ENCODE measurements around the gene TAS1R1. TPM values are rescaled to one million over a fixed set of nuclear protein-coding genes. Genes with fewer than 3 reads are reported as not detected.
"Not testable (repeated sequence)": the region's sequence is repeated elsewhere in the genome, so short reads cannot be mapped to it uniquely, and the experiment has no call there.

The TAS1R1 gene
- total RNA-seq, 3 donors from 2014 or later (not counting 1 experiment from before 2014, with no cell fraction given): not detected

- H3K4me3 Mint-ChIP-seq: peak within 1 kb of the TSS; percentile 85
- no peaks in the 10 kb centered on the region for H3K9me3 Mint-ChIP-seq
- peaks cover 7 to 11% of the 10 kb centered on the region in 2 donors for H3K4me1 Mint-ChIP-seq
- WGBS (ENCODE audit: insufficient coverage): 2% methylated on average over 87 of the region's 87 CpGs
- intact Hi-C loops (cut with micrococcal nuclease): loop anchor here (1.0 kb wide), 1 partner anchor 92 kb away; no protein-coding TSS in a partner anchor
- DNase-seq (peak; percentile 94 to 97), ATAC-seq (peak; percentile 99 to 100 (median 99))
- no peaks in the 10 kb centered on the region for H3K27me3 Mint-ChIP-seq (ENCODE audit: low read depth in 2 of 2)
- H3K27ac ChIP-seq (ENCODE audit: low read length): peak within 1 kb of the TSS; percentile 22
- H3K4me1 ChIP-seq (ENCODE audit: control insufficient read depth, insufficient read depth, low read length): peaks cover 20% of the 10 kb centered on the region
- H3K4me3 ChIP-seq (ENCODE audit: low read length): peak within 1 kb of the TSS; percentile 69
- TF ChIP-seq CTCF (IDR thresholded peaks at IDR 0.05): peak; percentile 97
- no peaks in the 10 kb centered on the region for H3K27me3 ChIP-seq (ENCODE audit: control insufficient read depth, insufficient read depth, low read length)
- no peaks in the 10 kb centered on the region for H3K36me3 Mint-ChIP-seq
- peak within 1 kb of the TSS in 1 of 2 donors; percentile 67 for H3K27ac Mint-ChIP-seq
- peaks cover 5% of the 10 kb centered on the region for H3K36me3 ChIP-seq (ENCODE audit: control insufficient read depth, insufficient read depth, low read length)
- no peaks in the 10 kb centered on the region for H3K9me3 ChIP-seq (ENCODE audit: control insufficient read depth, insufficient read depth, low read length)
Measured at GRCh38 chr1:6554031-6554906, 838 bp upstream of the TAS1R1 start, which contains the start of gene NOL9. Gene NOL9 (minus strand): TSS chr1:6554513. CDS start chr1:6554502, 11 bp downstream.

- no peak for TF ChIP-seq CTCF (IDR thresholded peaks at IDR 0.05)
- Mint-ChIP-seq H3K27me3 (ENCODE audit: low read depth in 2 of 2) (peaks cover 0 to 3% of the 10 kb centered on the region in 2 donors), H3K27ac (no peak overlapping the region), H3K9me3 (no peaks in the 10 kb centered on the region), H3K36me3 (no peaks in the 10 kb centered on the region), H3K4me3 (no peak overlapping the region), H3K4me1 (peaks cover 7 to 11% of the 10 kb centered on the region in 2 donors)
- no peaks in the 10 kb centered on the region for H3K36me3 ChIP-seq (ENCODE audit: control insufficient read depth, insufficient read depth, low read length)
- no peaks in the 10 kb centered on the region for H3K9me3 ChIP-seq (ENCODE audit: control insufficient read depth, insufficient read depth, low read length)
- no peaks in the 10 kb centered on the region for H3K27me3 ChIP-seq (ENCODE audit: control insufficient read depth, insufficient read depth, low read length)
- H3K4me3 ChIP-seq (ENCODE audit: low read length): no peak overlapping the region
- peaks cover 20% of the 10 kb centered on the region for H3K4me1 ChIP-seq (ENCODE audit: control insufficient read depth, insufficient read depth, low read length)
- DNase-seq (no peak), ATAC-seq (no peak)
- intact Hi-C loops (cut with micrococcal nuclease): no loop called here
- no peak overlapping the region for H3K27ac ChIP-seq (ENCODE audit: low read length)
- WGBS (ENCODE audit: insufficient coverage): 88% methylated on average over 1 of the region's 1 CpG
Measured at GRCh38 chr1:6557597-6557996, 2.5 kb downstream of the TAS1R1 start.

GRCh38 chr1:6559161-6559560 lies 4.1 kb downstream of the TAS1R1 start:
- 91% methylated on average over 11 of the region's 11 CpGs for WGBS (ENCODE audit: insufficient coverage)
- H3K27ac ChIP-seq (ENCODE audit: low read length): not testable (repeated sequence)

GRCh38 chr1:6560267-6560666 lies 5.2 kb downstream of the TAS1R1 start:
- ATAC-seq: no peak

More at GRCh38 chr1:6559161-6559560, 4.1 kb downstream of the TAS1R1 start:
- H3K27me3 ChIP-seq (ENCODE audit: control insufficient read depth, insufficient read depth, low read length); H3K27ac Mint-ChIP-seq; H3K9me3 ChIP-seq (ENCODE audit: control insufficient read depth, insufficient read depth, low read length); H3K27me3 Mint-ChIP-seq (ENCODE audit: low read depth in 2 of 2); H3K9me3 Mint-ChIP-seq; DNase-seq; H3K4me3 Mint-ChIP-seq; intact Hi-C loops (cut with micrococcal nuclease); H3K36me3 ChIP-seq (ENCODE audit: control insufficient read depth, insufficient read depth, low read length); H3K4me1 Mint-ChIP-seq; ATAC-seq; H3K4me3 ChIP-seq (ENCODE audit: low read length); H3K36me3 Mint-ChIP-seq; H3K4me1 ChIP-seq (ENCODE audit: control insufficient read depth, insufficient read depth, low read length): not testable (repeated sequence)

More at GRCh38 chr1:6560267-6560666, 5.2 kb downstream of the TAS1R1 start:
- no peaks in the 10 kb centered on the region for H3K36me3 Mint-ChIP-seq
- no peak overlapping the region for H3K4me3 Mint-ChIP-seq
- 71% methylated on average over 9 of the region's 9 CpGs for WGBS (ENCODE audit: insufficient coverage)
- DNase-seq: no peak
- Histone ChIP-seq H3K27ac (ENCODE audit: low read length) (no peak overlapping the region), H3K9me3 (ENCODE audit: control insufficient read depth, insufficient read depth, low read length) (no peaks in the 10 kb centered on the region), H3K36me3 (ENCODE audit: control insufficient read depth, insufficient read depth, low read length) (no peaks in the 10 kb centered on the region), H3K4me3 (ENCODE audit: low read length) (no peak overlapping the region), H3K27me3 (ENCODE audit: control insufficient read depth, insufficient read depth, low read length) (no peaks in the 10 kb centered on the region), H3K4me1 (ENCODE audit: control insufficient read depth, insufficient read depth, low read length) (no peaks in the 10 kb centered on the region)
- no peaks in the 10 kb centered on the region for H3K4me1 Mint-ChIP-seq
- no peak overlapping the region for H3K27ac Mint-ChIP-seq
- H3K27me3 Mint-ChIP-seq (ENCODE audit: low read depth in 2 of 2): peaks cover 0 to 3% of the 10 kb centered on the region in 2 donors
- intact Hi-C loops (cut with micrococcal nuclease): no loop called here
- no peaks in the 10 kb centered on the region for H3K9me3 Mint-ChIP-seq
- TF ChIP-seq CTCF (IDR thresholded peaks at IDR 0.05): no peak
